GM18526 (cell line): Measurements from ENCODE around the gene IMPG2.

Source experiments
- POLR2A ChIP-seq: IDR thresholded peaks from 3 replicates; pipeline ENCODE4 v1.6.1; 2011; ENCODE audit not compliant: insufficient read length; ENCODE audit errors: extremely low read depth

IMPG2 gene

DNA sequence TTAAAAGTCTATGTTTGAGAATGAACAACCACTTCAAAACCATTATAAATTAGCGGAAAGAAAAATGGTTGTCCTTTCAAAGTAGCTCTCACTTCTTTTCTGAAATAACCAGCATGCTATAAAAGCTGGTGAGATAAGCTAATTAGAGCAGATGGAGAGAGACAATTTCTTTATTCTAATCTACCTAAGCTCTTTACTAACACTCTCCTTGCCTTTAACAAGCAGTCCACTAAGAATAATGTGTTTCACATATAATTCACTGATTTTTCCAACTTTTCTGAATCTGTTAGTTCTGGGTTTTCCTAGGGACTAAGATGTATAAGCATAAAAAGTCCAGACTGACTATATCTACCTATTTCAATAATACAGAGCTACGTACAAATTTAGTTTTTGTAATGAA is at the start of gene IMPG2:
Gene IMPG2 (minus strand): TSS at position 101 of the 400 bp plus-strand sequence. CDS start 203 bp downstream, outside the sequence.
- TF ChIP-seq POLR2A = no peak

DNA sequence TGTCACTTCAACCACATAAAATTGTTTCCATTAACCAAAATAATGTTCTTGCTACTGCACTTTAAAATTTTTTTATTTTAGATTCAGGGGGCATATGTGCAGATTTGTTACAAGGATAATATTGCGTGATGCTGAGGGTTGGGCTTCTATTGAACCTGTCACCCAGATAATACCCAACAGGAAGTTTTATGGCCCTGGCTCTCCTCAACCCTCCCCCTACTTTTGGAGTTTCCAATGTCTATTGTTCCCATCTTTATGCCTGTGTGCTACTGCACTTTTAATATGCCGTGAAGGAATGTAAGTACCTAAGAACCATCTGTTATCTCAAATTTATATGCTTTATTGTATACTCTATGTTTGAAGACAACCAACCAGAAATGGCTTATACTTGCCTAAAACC is 42.0 kb upstream of the IMPG2 start:
- no peak for TF ChIP-seq POLR2A

DNA sequence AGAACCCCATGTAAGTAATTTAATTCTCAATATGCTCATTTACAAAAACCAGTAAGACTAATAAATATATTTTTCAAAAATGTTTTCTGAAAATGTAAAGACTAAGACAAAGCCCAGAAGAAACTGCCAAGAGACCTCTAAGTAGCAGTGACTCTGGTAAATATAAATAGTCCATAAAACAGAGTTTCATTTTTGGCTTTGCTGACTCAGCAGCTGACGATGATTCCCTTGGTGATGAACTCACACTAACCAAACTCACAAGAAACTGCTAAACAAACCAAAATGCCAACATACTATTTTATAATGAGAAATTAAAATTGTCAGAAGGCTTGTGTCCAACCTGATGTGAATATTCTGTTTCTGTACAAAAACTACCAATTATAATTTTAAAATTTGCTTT is 31.5 kb upstream of the IMPG2 start:
- no peak for TF ChIP-seq POLR2A

DNA sequence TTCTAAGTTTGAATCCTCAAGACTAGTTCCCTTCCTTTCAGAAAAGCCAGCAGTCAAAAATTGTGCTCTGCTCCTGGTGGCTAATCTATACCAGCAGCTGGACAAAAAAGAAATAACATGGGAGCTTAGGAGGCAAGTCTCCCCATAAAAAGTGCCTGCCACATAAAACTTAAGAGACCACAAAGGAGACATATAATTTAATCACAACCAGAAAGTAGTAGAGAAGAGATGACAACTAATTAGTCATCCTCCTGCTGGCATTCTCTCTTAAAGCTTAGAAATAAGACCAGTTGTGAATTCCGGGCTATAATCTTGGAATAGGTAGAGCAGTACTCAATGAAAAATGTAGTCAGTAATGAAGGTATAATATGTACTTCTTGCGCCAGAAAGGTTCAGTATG is 20.2 kb upstream of the IMPG2 start:
- TF ChIP-seq POLR2A = no peak

DNA sequence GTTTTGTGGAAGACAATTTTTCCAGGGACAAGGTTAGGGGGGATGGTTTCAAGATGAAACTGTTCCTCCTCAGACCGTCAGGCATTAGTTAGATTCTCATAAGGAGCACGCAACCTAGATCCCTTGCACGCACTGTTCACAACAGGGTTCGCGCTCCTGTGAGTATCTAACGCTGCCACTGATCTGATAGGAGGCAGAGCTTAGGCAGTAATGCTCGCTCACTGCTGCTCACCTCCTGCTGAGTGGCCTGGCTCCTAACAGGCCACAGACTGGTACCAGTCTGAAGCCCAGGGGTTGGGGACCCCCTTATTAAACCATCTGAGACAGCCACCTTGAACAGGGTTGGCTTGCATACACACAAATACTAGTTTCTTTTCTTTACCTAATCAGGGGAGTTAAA is 13.5 kb upstream of the IMPG2 start:
- TF ChIP-seq POLR2A = no peak

DNA sequence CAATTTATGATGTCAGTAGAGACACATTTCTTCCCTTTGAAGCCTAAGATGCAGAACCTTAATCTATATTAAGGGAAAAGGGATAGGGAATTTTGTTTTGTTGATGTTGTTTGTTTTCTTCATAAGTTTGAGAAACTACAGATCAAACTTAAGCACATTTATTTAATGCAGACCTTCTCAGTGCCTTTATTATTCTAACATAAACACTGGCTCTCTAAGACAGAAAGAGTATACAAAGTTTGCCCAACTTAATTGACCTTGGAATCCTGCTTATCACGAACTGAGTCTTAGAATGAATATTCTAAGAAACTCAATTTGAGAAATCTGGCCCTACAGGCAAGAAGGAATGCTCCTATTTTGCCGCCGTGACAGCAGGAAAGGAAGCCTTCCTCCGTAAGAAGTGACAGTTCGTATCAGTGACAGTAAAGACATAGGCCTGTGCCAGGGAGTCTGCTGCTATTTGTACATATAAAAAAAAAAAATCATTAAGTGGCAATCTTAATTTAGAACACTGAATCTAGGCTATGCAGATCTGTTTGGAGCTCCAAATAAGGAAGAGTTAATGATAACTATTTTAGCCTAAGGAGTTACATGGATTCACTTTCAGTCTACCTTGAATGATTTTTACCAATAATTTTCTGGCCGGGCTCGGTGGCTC is 8.8 kb upstream of the IMPG2 start:
- TF ChIP-seq POLR2A = no peak

DNA sequence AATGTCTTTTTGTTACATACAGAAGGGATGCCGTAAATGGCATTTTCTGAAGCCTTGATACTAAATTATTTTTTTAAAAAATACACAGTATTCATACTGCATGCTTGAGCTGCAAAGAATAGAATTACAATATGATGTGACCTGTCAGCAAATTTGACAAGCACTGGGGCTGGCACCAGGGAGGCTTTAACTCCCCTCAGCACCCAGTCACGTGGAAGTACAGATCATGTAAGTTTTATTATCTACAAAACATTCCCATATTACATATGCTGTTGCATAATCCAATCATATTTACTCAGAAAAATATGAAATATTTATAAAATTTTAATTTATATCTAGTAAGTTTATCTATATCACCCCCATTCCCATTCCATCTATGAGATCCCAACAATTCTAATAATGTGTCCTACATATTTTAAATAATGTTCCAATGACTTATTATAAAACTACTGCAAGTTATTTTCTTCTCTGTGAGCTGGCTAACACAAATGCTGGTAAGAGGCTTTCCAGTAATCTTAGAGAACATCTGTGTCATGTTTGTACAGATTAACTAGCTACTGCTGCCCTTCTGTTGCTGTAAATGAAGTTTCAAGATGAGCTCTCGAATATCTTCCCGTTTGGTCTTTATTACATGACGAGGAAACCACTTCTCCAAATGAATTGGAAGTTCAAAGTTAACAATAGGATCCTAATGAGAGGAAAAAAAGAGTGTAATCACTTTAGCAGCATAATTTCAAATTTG is 5.2 kb upstream of the IMPG2 start:
- TF ChIP-seq POLR2A = no peak

DNA sequence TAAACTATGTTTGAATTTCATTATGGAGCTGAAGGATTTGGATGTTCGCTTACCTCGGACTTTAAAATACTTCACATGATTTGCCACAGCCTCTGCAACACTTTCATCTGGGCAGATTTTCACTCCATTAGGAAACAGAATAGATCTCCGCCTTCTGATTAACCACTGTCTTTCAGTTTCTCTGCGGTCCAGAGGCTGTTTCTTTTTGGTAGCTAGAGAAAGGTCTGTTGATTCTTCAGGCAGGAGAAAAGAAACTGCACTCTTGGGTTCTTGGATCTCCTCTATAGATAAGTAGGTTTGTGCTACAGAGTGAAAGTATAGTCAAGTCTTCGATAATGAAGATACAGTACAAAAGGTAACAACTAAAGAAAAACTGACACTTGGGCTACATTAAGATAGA is 844 bp downstream of the IMPG2 start:
- no peak for TF ChIP-seq POLR2A

DNA sequence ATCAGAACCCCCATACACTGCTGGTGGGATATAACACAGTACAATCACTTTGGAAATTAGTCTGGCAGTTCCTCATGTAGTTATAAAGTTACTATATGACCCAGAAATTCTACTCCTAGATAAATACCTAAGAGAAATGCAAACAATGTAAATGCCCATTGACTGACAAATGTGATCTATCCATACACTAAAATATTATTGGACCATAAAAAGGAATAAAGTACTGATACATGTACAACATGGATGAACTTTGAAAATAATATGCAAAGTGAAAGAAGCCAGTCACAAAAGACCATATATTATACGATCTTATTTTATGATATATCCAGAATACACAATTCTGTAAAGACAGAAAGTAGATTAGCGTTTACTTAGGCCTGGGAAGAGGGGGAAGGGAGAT is 7.8 kb downstream of the IMPG2 start:
- no peak for TF ChIP-seq POLR2A

DNA sequence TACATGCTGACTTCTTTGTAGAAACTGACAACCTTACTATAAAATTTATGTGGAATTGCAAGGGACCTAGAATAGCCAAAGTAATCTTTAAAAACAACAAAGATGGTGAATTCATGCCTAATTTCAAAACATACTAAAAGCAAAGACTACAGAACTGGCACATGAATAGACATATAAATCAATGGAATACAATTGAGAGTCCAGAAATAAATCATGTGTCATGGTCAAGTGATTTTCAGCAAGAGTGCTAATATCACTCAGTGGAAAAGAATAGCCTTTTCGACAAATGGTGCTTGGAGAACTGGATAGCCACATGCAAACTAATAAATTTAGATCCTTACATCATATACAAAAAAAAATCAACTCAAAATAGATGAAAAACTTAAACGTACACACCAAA is 8.7 kb downstream of the IMPG2 start:
- TF ChIP-seq POLR2A = no peak

DNA sequence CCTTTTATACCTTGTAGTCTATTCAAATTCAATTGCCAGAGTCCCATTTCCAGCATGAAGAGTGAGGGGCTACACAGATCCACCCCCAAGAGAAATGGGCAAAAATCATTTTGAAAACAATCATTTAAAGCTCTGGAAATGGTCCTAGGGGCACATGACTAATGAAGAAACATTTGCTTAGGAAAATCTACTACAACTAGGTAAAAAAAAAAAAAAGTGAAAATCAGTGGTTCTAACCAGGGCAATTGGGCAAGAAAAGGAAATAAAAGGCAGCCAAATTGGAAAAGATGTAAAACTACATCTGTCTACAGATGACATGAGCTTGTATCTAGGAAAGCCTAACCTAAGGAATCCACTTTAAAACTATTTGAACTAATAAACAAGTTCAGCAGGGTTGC is 9.4 kb downstream of the IMPG2 start:
- TF ChIP-seq POLR2A = no peak

DNA sequence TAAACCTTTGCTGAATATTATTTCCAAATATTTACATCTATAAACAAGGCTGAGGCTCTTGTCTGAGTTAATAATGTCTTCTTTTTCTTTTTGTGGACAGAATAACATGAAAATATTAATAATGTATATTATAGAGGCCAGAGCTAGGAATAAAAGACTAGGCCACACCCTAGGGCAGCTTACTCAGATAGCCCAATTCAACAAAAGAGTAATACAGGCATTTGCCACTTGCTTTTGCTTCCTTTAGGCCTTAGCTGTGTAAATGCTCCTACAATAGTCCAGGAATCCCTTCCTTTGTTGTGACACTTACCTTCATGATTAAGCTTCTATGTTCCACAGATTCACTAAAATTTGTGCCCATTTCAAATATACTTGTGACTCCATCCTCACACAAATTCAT is 16.5 kb downstream of the IMPG2 start:
- no peak for TF ChIP-seq POLR2A

DNA sequence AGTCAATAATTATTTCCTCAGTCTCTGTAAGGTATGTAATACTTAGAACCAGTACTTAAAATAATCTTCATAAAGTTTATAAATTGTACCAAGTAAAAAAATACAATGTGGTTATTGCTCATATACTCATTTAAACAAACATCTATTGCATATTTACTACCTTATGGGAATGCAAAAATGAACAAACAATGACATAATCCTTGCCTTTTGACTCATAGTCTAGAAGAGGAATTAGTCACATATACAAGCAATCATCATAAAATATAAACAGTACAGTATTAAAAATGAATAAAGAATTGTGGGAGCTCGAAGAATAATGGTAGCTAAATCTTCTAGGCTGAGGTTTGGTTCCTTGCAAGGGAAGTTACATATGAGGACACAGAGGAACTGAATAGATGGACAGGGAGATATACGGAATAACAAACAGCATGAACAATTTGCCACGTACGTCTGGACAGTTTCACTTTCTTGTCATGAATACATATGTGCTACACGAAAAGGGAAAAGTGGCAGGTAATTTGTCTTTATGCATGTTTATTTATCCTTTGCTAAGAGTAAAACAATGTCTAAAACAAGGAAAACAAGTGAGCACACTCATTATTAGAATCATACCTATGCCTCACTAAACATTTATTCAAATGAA is 17.2 kb downstream of the IMPG2 start:
- TF ChIP-seq POLR2A = no peak

DNA sequence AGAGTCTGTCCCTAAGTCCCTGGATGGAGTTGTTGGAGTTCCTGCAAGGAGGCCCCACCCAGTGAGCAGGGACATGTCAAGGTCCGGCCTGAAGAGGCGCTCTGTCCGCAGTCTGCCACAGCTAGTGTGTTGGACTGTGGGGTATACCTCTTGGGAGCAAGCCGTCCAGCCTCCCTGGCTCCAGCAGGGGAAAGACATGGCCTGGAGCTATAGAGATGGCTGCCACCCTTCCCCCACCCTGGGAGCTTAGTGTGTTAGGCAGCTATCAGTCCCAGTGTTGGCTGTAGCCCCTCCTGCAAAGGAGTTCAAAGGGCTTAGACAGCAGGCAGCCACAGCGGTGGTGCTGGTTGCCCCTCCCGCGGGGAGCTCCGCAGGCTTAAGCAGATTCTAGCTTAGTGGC is 20.3 kb downstream of the IMPG2 start:
- no peak for TF ChIP-seq POLR2A

DNA sequence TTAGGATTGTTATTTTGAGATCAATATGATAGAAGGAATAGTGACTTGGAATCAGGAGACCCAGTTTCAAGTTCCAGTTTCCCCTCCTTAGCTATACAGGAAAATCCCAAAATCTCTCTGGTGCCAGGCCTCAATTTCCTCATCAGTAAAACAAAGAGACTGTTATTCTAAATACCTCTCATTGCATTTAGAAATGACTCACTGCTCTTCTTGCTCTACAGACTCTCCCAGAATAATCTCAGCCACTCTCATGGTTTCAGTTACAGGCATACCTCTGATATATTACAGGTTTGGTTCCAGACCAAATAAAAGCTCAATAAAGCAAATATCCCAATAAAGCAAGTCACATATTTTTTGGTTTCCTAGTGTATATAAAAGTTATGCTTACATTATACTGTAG is 28.3 kb downstream of the IMPG2 start:
- no peak for TF ChIP-seq POLR2A

DNA sequence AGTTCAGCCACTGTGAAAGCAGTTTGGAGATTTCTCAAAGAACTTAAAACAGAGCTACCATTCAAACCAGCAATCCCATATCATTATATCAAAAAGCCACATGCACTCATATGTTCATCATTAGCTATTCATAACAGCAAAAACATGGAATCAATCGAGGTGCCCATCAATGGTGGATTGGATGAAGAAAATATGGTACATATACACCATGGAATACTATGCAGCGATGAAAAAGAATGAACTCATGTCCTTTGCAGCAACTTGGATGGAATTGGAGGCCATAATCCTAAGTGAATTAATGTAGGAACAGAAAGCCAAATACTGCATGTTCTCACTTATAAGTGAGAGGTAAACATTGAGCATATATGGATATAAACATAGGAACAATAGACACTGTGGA is 32.1 kb downstream of the IMPG2 start:
- no peak for TF ChIP-seq POLR2A
